Measurements from ENCODE around the gene UNC13D.

- TF ChIP-seq CTCF (conservative IDR thresholded peaks at IDR 0.05; ENCODE audit: low read length): no peak
- no peak for TF ChIP-seq EZH2phosphoT487 (IDR thresholded peaks at IDR 0.05; ENCODE audit: borderline replicate concordance, low read depth, low read length)
Measured at GRCh38 chr17:75861927-75862317, 17.7 kb upstream of the UNC13D start.

All from OCI-LY7 (cell line).